ENCODE results near the gene LMX1B.

LMX1B gene

DNA sequence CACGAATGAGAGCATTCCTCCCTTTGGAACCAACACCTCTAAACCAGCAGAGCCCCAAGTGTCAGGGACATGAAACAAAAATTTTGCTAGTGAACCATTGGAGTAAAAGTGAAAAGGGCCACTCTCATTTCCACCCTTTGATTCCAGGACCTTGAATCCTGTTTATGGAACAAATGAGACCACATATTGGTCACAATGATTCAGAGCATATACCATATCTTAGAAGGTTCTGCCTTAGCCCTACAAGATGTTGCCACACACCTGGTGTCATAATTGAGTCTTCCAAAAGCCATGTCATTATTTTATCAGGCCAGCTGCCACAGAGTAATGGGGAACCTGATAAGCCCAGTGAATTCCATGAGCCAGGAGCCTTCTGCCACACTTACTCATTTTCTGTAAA is 124.8 kb downstream of the LMX1B start:
- Histone ChIP-seq H3K4me3 (ENCODE audit: low read depth, low read length) (no peak overlapping the region), H3K4me1 (ENCODE audit: control insufficient read depth, insufficient read depth, low read length) (no peaks in the 10 kb centered on the region), H3K27ac (ENCODE audit: extremely low read depth, low read depth, low read length) (no peak overlapping the region), H3K36me3 (ENCODE audit: control insufficient read depth in 2 of 2, insufficient read depth in 1 of 2, low read length in 2 of 2) (no peaks in the 10 kb centered on the region), H3K9me3 (ENCODE audit: control insufficient read depth, insufficient read depth, low read depth, low read length) (no peaks in the 10 kb centered on the region)
- no peak for TF ChIP-seq ZNF292 (tag by site-specific recombination; IDR thresholded peaks at IDR 0.05; ENCODE audit: borderline replicate concordance, low read depth)
- no peak for TF ChIP-seq ZNF114 (tag by site-specific recombination; IDR thresholded peaks at IDR 0.05)
- TF ChIP-seq ZNF791 (tag by site-specific recombination; IDR thresholded peaks at IDR 0.05), result no peak
- TF ChIP-seq SALL2 (tag by site-specific recombination; IDR thresholded peaks at IDR 0.05; ENCODE audit: borderline replicate concordance), result no peak
- no peak for TF ChIP-seq KLF16 (tag by site-specific recombination; IDR thresholded peaks at IDR 0.05)
- no peak for TF ChIP-seq ZBTB8A (tag by site-specific recombination; IDR thresholded peaks at IDR 0.05)
- TF ChIP-seq ZNF112 (tag by site-specific recombination; IDR thresholded peaks at IDR 0.05), result no peak
- TF ChIP-seq ZNF544 (tag by site-specific recombination; IDR thresholded peaks at IDR 0.05), result no peak
- no peak for TF ChIP-seq GLI4 (tag by site-specific recombination; IDR thresholded peaks at IDR 0.05)
- no peak for TF ChIP-seq KLF1 (tag by site-specific recombination; IDR thresholded peaks at IDR 0.05)
- TF ChIP-seq ZBTB20 (tag by site-specific recombination; IDR thresholded peaks at IDR 0.05), result no peak
- TF ChIP-seq, protein P1, sequence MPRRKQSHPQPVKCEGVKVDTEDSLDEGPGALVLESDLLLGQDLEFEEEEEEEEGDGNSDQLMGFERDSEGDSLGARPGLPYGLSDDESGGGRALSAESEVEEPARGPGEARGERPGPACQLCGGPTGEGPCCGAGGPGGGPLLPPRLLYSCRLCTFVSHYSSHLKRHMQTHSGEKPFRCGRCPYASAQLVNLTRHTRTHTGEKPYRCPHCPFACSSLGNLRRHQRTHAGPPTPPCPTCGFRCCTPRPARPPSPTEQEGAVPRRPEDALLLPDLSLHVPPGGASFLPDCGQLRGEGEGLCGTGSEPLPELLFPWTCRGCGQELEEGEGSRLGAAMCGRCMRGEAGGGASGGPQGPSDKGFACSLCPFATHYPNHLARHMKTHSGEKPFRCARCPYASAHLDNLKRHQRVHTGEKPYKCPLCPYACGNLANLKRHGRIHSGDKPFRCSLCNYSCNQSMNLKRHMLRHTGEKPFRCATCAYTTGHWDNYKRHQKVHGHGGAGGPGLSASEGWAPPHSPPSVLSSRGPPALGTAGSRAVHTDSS (tag by site-specific recombination; IDR thresholded peaks at IDR 0.05), result no peak
- no peak for TF ChIP-seq ZFHX2 (tag by site-specific recombination; conservative IDR thresholded peaks at IDR 0.05)
- TF ChIP-seq ZFP3 (tag by site-specific recombination; IDR thresholded peaks at IDR 0.05; ENCODE audit: low read depth), result no peak
- no peak for TF ChIP-seq ZNF521 (tag by site-specific recombination; IDR thresholded peaks at IDR 0.05)
- no peak for TF ChIP-seq ZNF514 (tag by site-specific recombination; IDR thresholded peaks at IDR 0.05)
- TF ChIP-seq ZNF701 (tag by site-specific recombination; IDR thresholded peaks at IDR 0.05), result no peak
- no peak for TF ChIP-seq KLF8 (tag by site-specific recombination; IDR thresholded peaks at IDR 0.05)
- POLR2A ChIA-PET, result no interaction called here
- CTCF ChIA-PET, result interaction anchor here (1.9 kb wide), 1 partner anchor 33 kb away, joined by 14 read pairs; no protein-coding TSS in a partner anchor

DNA sequence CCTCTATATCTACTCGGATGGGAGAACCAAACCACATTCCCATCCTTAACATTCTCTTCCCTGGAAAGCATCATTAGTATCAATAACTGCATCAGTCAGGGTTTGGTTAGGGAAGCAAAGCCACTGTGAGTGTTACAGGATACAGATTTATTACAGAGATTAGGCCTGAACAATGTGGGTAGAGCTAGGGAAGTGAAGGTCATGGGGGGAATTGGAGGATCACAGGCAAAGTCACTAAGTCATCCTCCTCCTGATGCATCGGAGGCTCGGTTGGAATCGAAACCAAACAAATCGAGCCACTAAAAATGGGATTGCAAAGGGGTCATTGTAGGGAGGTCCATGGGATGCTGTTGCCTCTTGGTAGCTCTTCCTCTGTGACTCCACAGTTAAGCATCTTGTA is 129.3 kb downstream of the LMX1B start:
- no peak overlapping the region for H3K4me3 ChIP-seq (ENCODE audit: low read depth, low read length)
- ChIA-PET POLR2A (no interaction called here), CTCF (interaction anchor here (0.5 to 2.0 kb wide), 4 partner anchors 34 to 559 kb away, joined by 3 to 9 read pairs (median 6); no protein-coding TSS in a partner anchor)
- peaks cover 4% of the 10 kb centered on the region for H3K4me1 ChIP-seq (ENCODE audit: control insufficient read depth, insufficient read depth, low read length)
- no peak for TF ChIP-seq ZNF585B (tag by site-specific recombination; IDR thresholded peaks at IDR 0.05)
- TF ChIP-seq ZNF398 (tag by site-specific recombination; IDR thresholded peaks at IDR 0.05), result no peak
- no peak overlapping the region for H3K27ac ChIP-seq (ENCODE audit: extremely low read depth, low read depth, low read length)
- H3K9me3 ChIP-seq (ENCODE audit: control insufficient read depth, insufficient read depth, low read depth, low read length), result no peaks in the 10 kb centered on the region
- no peaks in the 10 kb centered on the region for H3K36me3 ChIP-seq (ENCODE audit: control insufficient read depth in 2 of 2, insufficient read depth in 1 of 2, low read length in 2 of 2)

All from HEK293 (cell line).